ENCODE measurements around the gene FNBP1L.

- TF ChIP-seq CTCF (IDR thresholded peaks at IDR 0.05) (no peak), POLR2A (IDR thresholded peaks at IDR 0.05) (no peak)
Observed at GRCh38 chr1:93496520-93496919, 48.6 kb downstream of the FNBP1L start.
